IMR-90 (cell line): Measurements from ENCODE around the gene BTC. TPM values are rescaled to one million over a fixed set of nuclear protein-coding genes. Genes with fewer than 3 reads are reported as not detected.

ENCODE experiments used
- ATAC-seq: fragments of 200-7000 bp; cut with Tn5 transposase; 2 replicates; pipeline ENCODE4 v1.9.1; 2020; ENCODE audit warnings: low read depth, mild to moderate bottlenecking, moderate library complexity
- BruUV-seq: library from RNA; stranded (reverse); fragments of 400-500 nt; replicated peaks from 2 replicates; lab custom pipeline; 2021; lab: Mats Ljungman, UMichigan
- CTCF ChIA-PET: fragments of 300-600 bp; formaldehyde crosslinking; extraction: SDS; loops from one replicate; lab custom pipeline; 2021; ENCODE audit warnings: antibody characterized with exemption; lab: Yijun Ruan, JAX
- POLR2A ChIA-PET: fragments of 300-600 bp; sonication (Branson Sonifier 250); formaldehyde crosslinking; loops from one replicate; lab custom pipeline; 2022; ENCODE audit warnings: antibody characterized with exemption; ENCODE audit not compliant: unreplicated experiment; lab: Charles Lee
- DNase-seq: peaks from one replicate; pipeline ENCODE4 v3.0.0; 2013
- H2AFZ ChIP-seq: replicated peaks from 2 replicates; pipeline ENCODE3; 2013; ENCODE audit warnings: low read length, mild to moderate bottlenecking; ENCODE audit not compliant: poor library complexity
- H2AK5ac ChIP-seq: 2 replicates; pipeline ENCODE4 v1.6.1; 2013; ENCODE audit warnings: low read depth, low read length, inconsistent platforms
- H2AK9ac ChIP-seq: replicated peaks from 2 replicates; pipeline ENCODE3; 2013; ENCODE audit warnings: mild to moderate bottlenecking, low read depth, low read length, moderate library complexity; ENCODE audit not compliant: poor library complexity
- H2BK120ac ChIP-seq: 2 replicates; pipeline ENCODE4 v1.6.1; 2013; ENCODE audit warnings: low read depth, low read length, inconsistent platforms
- H2BK15ac ChIP-seq: 3 replicates; pipeline ENCODE4 v1.6.1; 2013; ENCODE audit warnings: low read depth, low read length, inconsistent platforms
- H2BK20ac ChIP-seq: 2 replicates; pipeline ENCODE4 v1.6.1; 2013; ENCODE audit warnings: low read depth, mild to moderate bottlenecking, inconsistent platforms, low read length, moderate library complexity
- H2BK5ac ChIP-seq: 2 replicates; pipeline ENCODE4 v1.6.1; 2013; ENCODE audit warnings: mild to moderate bottlenecking, low read depth, low read length, inconsistent platforms; ENCODE audit not compliant: poor library complexity, severe bottlenecking
- H3K14ac ChIP-seq: replicated peaks from 2 replicates; pipeline ENCODE4 v1.6.1; 2013; ENCODE audit warnings: low read depth, low read length, inconsistent platforms
- H3K18ac ChIP-seq: 2 replicates; pipeline ENCODE4 v1.6.1; 2013; ENCODE audit warnings: low read depth, low read length, control low read depth
- H3K23ac ChIP-seq: 2 replicates; pipeline ENCODE4 v1.6.1; 2013; ENCODE audit warnings: low read depth, low read length, inconsistent platforms
- H3K27ac ChIP-seq: 2 replicates; pipeline ENCODE4 v1.5.1; 2013; ENCODE audit warnings: mild to moderate bottlenecking, control low read depth, low read length; ENCODE audit not compliant: insufficient read depth
- H3K27me3 ChIP-seq: 2 replicates; pipeline ENCODE4 v1.6.1; 2013; ENCODE audit warnings: low read length; ENCODE audit not compliant: control insufficient read depth, insufficient read depth
- H3K36me3 ChIP-seq: 2 replicates; pipeline ENCODE4 v1.6.1; 2013; ENCODE audit warnings: low read length, mixed read lengths; ENCODE audit not compliant: control insufficient read depth, insufficient read depth
- H3K4ac ChIP-seq: 2 replicates; pipeline ENCODE4 v1.6.1; 2013; ENCODE audit warnings: low read depth, low read length, inconsistent platforms
- H3K4me1 ChIP-seq: 2 replicates; pipeline ENCODE4 v1.6.1; 2013; ENCODE audit warnings: low read length, mixed read lengths; ENCODE audit not compliant: control insufficient read depth, insufficient read depth
- H3K4me2 ChIP-seq: 2 replicates; pipeline ENCODE4 v1.6.1; 2013; ENCODE audit warnings: low read depth, mild to moderate bottlenecking, control low read depth, low read length, moderate library complexity
- H3K4me3 ChIP-seq: 2 replicates; pipeline ENCODE4 v1.5.1; 2013; ENCODE audit warnings: low read depth, mild to moderate bottlenecking, control low read depth, low read length, moderate library complexity; ENCODE audit not compliant: insufficient read depth
- H3K56ac ChIP-seq: 2 replicates; pipeline ENCODE4 v1.6.1; 2013; ENCODE audit warnings: low read length, inconsistent platforms; ENCODE audit not compliant: insufficient read depth; ENCODE audit errors: extremely low read depth
- H3K79me1 ChIP-seq, 2 experiments: 2 replicates each; pipeline ENCODE4 v1.6.1; 2013; ENCODE audit warnings: low read length in 2 of 2, inconsistent platforms in 1 of 2, low read depth in 1 of 2
- H3K9ac ChIP-seq: 2 replicates; pipeline ENCODE4 v1.6.1; 2013; ENCODE audit warnings: low read depth, low read length, control low read depth
- H3K9me1 ChIP-seq: 2 replicates; pipeline ENCODE4 v1.6.1; 2013; ENCODE audit warnings: low read length, inconsistent platforms; ENCODE audit not compliant: insufficient read depth
- H3K9me3 ChIP-seq: 2 replicates; pipeline ENCODE4 v1.6.1; 2013; ENCODE audit warnings: low read length; ENCODE audit not compliant: control insufficient read depth, insufficient read depth
- H4K20me1 ChIP-seq: 2 replicates; pipeline ENCODE4 v1.6.1; 2013; ENCODE audit warnings: low read length, inconsistent platforms; ENCODE audit not compliant: insufficient read depth
- H4K5ac ChIP-seq: 2 replicates; pipeline ENCODE4 v1.6.1; 2013; ENCODE audit warnings: mild to moderate bottlenecking, low read depth, low read length, control low read depth
- H4K8ac ChIP-seq, 2 experiments: 2 replicates each; pipeline ENCODE4 v1.6.1; 2013; ENCODE audit warnings: low read depth in 2 of 2, low read length in 2 of 2, control low read depth in 1 of 2, inconsistent platforms in 1 of 2
- H4K91ac ChIP-seq: 2 replicates; pipeline ENCODE4 v1.6.1; 2013; ENCODE audit warnings: low read depth, low read length, inconsistent platforms; ENCODE audit not compliant: insufficient read depth
- FOS ChIP-seq: fragments of 150-350 bp; IDR thresholded peaks from 2 replicates; pipeline ENCODE4 v1.6.1; 2016; ENCODE audit warnings: low read depth, low read length
- POLR2A ChIP-seq: IDR thresholded peaks from 2 replicates; pipeline ENCODE4 v1.6.1; 2012; ENCODE audit warnings: mild to moderate bottlenecking, low read depth, low read length
- RFX5 ChIP-seq: IDR thresholded peaks from 2 replicates; pipeline ENCODE4 v1.8.0; 2012; ENCODE audit warnings: low read depth, mild to moderate bottlenecking, low read length, moderate library complexity
- WGBS, 2 experiments: methylation state at CpG; one replicate each; pipeline versions ENCODE4 v1.1.5 to v1.1.7; 2013; ENCODE audit warnings: missing lambda C conversion rate in 2 of 2; ENCODE audit not compliant: insufficient read length in 1 of 2; ENCODE audit errors: extremely low coverage in 2 of 2; 5-methylcytosine and 5-hydroxymethylcytosine counted together
- dilution Hi-C: fragments of 300-500 bp; cut with HindIII; formaldehyde crosslinking; loops from one replicate; pipeline ENCODE4 v1.14.3; 2018; ENCODE audit warnings: low sequenced_read_pairs; ENCODE audit not compliant: unreplicated experiment
- in situ Hi-C: fragments of 300-500 bp; cut with MboI; formaldehyde crosslinking; loops from 3 replicates; pipeline ENCODE4 v1.14.3; 2019; ENCODE audit warnings: low sequenced_read_pairs, inconsistent platforms, mixed read lengths
- intact Hi-C: fragments of 100-400 bp; cut with micrococcal nuclease; formaldehyde crosslinking; loops from 2 replicates; pipeline ENCODE4 v1.10.0; 2022
- polyA plus RNA-seq, 3 experiments: library from polyadenylated mRNA; depleted of rRNA; stranded (reverse); fragments of >200 nt; gene quantifications; 2 replicates each; pipeline ENCODE4 v1.2.3, GENCODE V29; 2012; ENCODE audit warnings: low replicate concordance in 1 of 3
- total RNA-seq: library from RNA; depleted of rRNA; stranded (reverse); fragments of >200 nt; gene quantifications from 2 replicates; pipeline ENCODE4 v1.2.3, GENCODE V29; 2012

The BTC gene
- total and polyA plus RNA-seq, 2 of the 4 experiments (the other 2 are of a cell fraction), result not detected

DNA sequence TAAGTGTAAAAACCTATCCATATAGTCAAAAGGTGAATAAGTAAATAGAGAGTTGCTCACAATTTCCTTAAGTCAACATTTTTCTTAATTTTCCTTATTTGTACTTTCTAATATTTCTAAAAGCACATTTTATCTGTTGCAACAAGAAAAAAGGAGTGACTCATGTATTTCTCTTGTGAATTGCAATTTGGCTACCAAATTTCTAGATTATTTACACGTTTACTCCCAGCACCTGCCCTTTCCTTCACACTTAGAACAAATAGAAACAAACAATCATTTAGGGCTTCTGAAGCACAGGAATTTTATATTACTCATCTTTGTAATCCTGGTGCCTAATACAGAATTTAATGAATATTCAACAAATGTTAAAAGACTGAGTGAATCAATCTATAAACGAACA lies 22.2 kb downstream of the BTC start:
- intact Hi-C loops, result no loop called here
- CTCF ChIA-PET, result no interaction called here
- POLR2A ChIA-PET, result no interaction called here

More for the DNA sequence above, 22.2 kb downstream of the BTC start:
- Histone ChIP-seq H2BK20ac (no peak overlapping the region), H3K18ac (no peak overlapping the region), H2BK15ac (no peak overlapping the region), H2BK5ac (no peak overlapping the region), H3K36me3 (no peaks in the 10 kb centered on the region), H2AK5ac (no peak overlapping the region), H3K14ac (no peak overlapping the region), H3K9ac (no peak overlapping the region), H3K4ac (no peak overlapping the region), H3K79me1 (no peaks in the 10 kb centered on the region), H2BK120ac (no peak overlapping the region), H3K9me3 (no peaks in the 10 kb centered on the region), H3K4me3 (no peak overlapping the region), H2AK9ac (no peak overlapping the region), H4K20me1 (no peaks in the 10 kb centered on the region), H4K8ac (no peak overlapping the region), H3K4me1 (no peaks in the 10 kb centered on the region), H3K9me1 (no peaks in the 10 kb centered on the region), H4K91ac (no peak overlapping the region), H3K23ac (no peak overlapping the region), H3K56ac (no peak overlapping the region), H4K5ac (no peak overlapping the region), H3K27me3 (no peaks in the 10 kb centered on the region), H2AFZ (no peak overlapping the region), H3K4me2 (no peak overlapping the region), H3K27ac (no peak overlapping the region)
- no TSS peak for BruUV-seq
- TF ChIP-seq FOS (no peak), RFX5 (no peak), POLR2A (no peak)
- dilution Hi-C loops (no loop called here), in situ Hi-C loops (no loop called here)
- ATAC-seq, result no peak
- WGBS, 2 experiments, result no CpG with 5 or more reads among the region's 2 CpGs
- no peak for DNase-seq
